ENCODE results near the gene PHOSPHO2. TPM values are rescaled to one million over a fixed set of nuclear protein-coding genes. Genes with fewer than 3 reads are reported as not detected.
"Not testable (repeated sequence)": the region's sequence is repeated elsewhere in the genome, so short reads cannot be mapped to it uniquely, and the experiment has no call there.

The PHOSPHO2 gene
- total and polyA plus RNA-seq, 4 donors, result 1.9 to 12.6 (median 2.8) TPM

DNA sequence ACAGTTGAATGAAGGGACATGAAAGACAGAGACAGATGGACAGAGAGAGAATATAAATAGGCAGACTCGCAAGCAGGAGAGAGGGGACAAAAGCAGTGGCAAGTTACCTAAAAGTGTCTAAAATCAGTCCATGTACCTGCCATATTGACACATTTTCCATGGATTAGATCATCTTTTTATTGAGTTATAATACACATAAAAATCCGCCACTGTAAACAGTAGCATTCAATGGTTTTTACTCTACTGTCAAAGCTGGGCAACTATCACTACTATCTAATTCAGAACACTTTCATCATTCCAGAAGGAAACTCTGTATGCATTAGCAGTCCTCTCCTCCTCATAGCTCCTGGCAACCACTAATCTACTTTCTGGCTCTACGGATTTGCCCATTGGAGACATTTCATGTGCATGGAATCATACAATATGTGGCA, 10.1 kb upstream of the PHOSPHO2 start:
- DNase-seq, result no peak
- TF ChIP-seq, protein P1, sequence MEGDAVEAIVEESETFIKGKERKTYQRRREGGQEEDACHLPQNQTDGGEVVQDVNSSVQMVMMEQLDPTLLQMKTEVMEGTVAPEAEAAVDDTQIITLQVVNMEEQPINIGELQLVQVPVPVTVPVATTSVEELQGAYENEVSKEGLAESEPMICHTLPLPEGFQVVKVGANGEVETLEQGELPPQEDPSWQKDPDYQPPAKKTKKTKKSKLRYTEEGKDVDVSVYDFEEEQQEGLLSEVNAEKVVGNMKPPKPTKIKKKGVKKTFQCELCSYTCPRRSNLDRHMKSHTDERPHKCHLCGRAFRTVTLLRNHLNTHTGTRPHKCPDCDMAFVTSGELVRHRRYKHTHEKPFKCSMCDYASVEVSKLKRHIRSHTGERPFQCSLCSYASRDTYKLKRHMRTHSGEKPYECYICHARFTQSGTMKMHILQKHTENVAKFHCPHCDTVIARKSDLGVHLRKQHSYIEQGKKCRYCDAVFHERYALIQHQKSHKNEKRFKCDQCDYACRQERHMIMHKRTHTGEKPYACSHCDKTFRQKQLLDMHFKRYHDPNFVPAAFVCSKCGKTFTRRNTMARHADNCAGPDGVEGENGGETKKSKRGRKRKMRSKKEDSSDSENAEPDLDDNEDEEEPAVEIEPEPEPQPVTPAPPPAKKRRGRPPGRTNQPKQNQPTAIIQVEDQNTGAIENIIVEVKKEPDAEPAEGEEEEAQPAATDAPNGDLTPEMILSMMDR (IDR thresholded peaks at IDR 0.05; ENCODE audit: control extremely low read depth, extremely low read depth), result no peak
- no peak for ATAC-seq (ENCODE audit: insufficient read depth, low FRiP score)

DNA sequence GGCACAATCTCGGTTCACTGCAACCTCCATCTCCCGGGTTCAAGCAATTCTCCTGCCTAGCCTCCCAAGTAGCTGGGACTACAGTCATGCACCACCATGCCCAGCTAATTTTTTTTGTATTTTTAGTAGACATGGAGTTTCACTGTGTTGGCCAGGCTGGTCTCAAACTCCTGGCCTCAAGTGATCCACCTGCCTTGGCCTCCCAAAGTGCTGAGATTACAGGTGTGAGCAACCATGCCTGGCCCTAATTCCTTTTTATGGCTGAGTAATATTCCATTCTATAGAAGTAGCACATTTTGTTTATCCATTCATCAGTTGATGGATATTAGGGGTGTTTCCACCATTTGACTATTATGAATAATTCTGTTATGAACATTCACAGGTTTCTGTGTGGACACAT, 9.6 kb upstream of the PHOSPHO2 start:
- not testable (repeated sequence) for H3K4me1 ChIP-seq (ENCODE audit: control insufficient read depth in 5 of 5, insufficient read depth in 5 of 5, low read length in 5 of 5); DNase-seq; ATAC-seq (ENCODE audit: insufficient read depth, low FRiP score); H3K36me3 ChIP-seq (ENCODE audit: control insufficient read depth in 4 of 4, insufficient read depth in 4 of 4, low read length in 4 of 4); H3K9ac ChIP-seq (ENCODE audit: insufficient read depth in 1 of 2, low read length in 2 of 2); H3K9me3 ChIP-seq (ENCODE audit: control insufficient read depth in 4 of 4, insufficient read depth in 3 of 4, low read length in 3 of 4); H3K4me3 ChIP-seq; H3K27ac ChIP-seq (ENCODE audit: low read depth in 1 of 2, low read length in 1 of 2); H3K27me3 ChIP-seq (ENCODE audit: control insufficient read depth in 3 of 3, insufficient read depth in 3 of 3, low read length in 2 of 3)
- WGBS, 2 donors, result 92 to 96% methylated on average over 2 of the region's 2 CpGs

More for the DNA sequence above, 10.1 kb upstream of the PHOSPHO2 start:
- no peaks in the 10 kb centered on the region for H3K36me3 ChIP-seq (ENCODE audit: control insufficient read depth in 4 of 4, insufficient read depth in 4 of 4, low read length in 4 of 4)
- H3K9ac ChIP-seq (ENCODE audit: insufficient read depth in 1 of 2, low read length in 2 of 2), result no peak overlapping the region
- no peaks in the 10 kb centered on the region for H3K9me3 ChIP-seq (ENCODE audit: control insufficient read depth in 4 of 4, insufficient read depth in 3 of 4, low read length in 3 of 4)
- H3K27ac ChIP-seq (ENCODE audit: low read depth in 1 of 2, low read length in 1 of 2), result no peak overlapping the region
- 62 to 99% methylated on average over 3 of the region's 3 CpGs for WGBS, 2 donors
- H3K4me3 ChIP-seq, result no peak overlapping the region
- H3K27me3 ChIP-seq (ENCODE audit: control insufficient read depth in 3 of 3, insufficient read depth in 3 of 3, low read length in 2 of 3), result no peaks in the 10 kb centered on the region
- no peaks in the 10 kb centered on the region for H3K4me1 ChIP-seq (ENCODE audit: control insufficient read depth in 5 of 5, insufficient read depth in 5 of 5, low read length in 5 of 5)

DNA sequence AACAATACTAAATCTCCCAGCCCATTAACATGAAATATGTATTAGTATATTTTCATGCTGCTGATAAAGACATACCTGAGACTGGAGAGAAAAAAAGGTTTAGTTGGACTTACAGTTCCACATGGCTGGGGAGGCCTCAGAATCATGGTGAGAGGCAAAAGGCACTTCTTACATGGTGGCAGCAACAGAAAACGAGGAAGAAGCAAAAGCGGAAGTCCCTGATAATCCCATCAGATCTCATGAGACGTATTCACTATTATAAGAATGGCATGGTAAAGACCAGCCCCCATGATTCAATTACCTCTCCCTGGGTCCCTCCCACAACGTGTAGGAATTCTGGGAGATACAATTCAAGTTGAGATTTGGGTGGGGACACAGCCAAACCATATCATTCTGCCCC, 7.4 kb upstream of the PHOSPHO2 start:
- H3K27ac ChIP-seq (ENCODE audit: low read depth in 1 of 2, low read length in 1 of 2); H3K36me3 ChIP-seq (ENCODE audit: control insufficient read depth in 4 of 4, insufficient read depth in 4 of 4, low read length in 4 of 4); H3K4me3 ChIP-seq; H3K27me3 ChIP-seq (ENCODE audit: control insufficient read depth in 3 of 3, insufficient read depth in 3 of 3, low read length in 2 of 3); H3K9me3 ChIP-seq (ENCODE audit: control insufficient read depth in 4 of 4, insufficient read depth in 3 of 4, low read length in 3 of 4); ATAC-seq (ENCODE audit: insufficient read depth, low FRiP score); H3K4me1 ChIP-seq (ENCODE audit: control insufficient read depth in 5 of 5, insufficient read depth in 5 of 5, low read length in 5 of 5); H3K9ac ChIP-seq (ENCODE audit: insufficient read depth in 1 of 2, low read length in 2 of 2); DNase-seq: not testable (repeated sequence)
- 85 to 89% methylated on average over 4 of the region's 4 CpGs for WGBS, 2 donors

DNA sequence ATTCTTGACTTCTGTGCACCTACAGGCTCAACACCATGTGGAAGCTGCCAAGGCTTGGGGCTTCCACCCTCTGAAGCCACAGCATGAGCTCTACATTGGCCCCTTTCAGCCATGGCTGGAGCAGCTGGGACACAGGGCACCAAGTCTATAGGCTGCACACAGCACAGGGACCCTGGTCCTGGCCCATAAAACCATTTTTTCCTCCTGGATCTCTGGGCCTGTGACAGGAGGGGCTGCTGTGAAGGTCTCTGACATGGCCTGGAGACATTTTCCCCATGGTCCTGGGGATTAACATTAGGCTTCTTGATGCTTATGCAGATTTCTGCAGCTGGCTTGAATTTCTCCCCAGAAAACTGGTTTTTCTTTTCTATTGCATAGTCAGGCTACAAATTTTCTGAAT, 6.3 kb upstream of the PHOSPHO2 start:
- H3K4me3 ChIP-seq; H3K36me3 ChIP-seq (ENCODE audit: control insufficient read depth in 4 of 4, insufficient read depth in 4 of 4, low read length in 4 of 4); DNase-seq; ATAC-seq (ENCODE audit: insufficient read depth, low FRiP score); H3K27ac ChIP-seq (ENCODE audit: low read depth in 1 of 2, low read length in 1 of 2); H3K27me3 ChIP-seq (ENCODE audit: control insufficient read depth in 3 of 3, insufficient read depth in 3 of 3, low read length in 2 of 3); H3K4me1 ChIP-seq (ENCODE audit: control insufficient read depth in 5 of 5, insufficient read depth in 5 of 5, low read length in 5 of 5); H3K9me3 ChIP-seq (ENCODE audit: control insufficient read depth in 4 of 4, insufficient read depth in 3 of 4, low read length in 3 of 4); H3K9ac ChIP-seq (ENCODE audit: insufficient read depth in 1 of 2, low read length in 2 of 2): not testable (repeated sequence)

DNA sequence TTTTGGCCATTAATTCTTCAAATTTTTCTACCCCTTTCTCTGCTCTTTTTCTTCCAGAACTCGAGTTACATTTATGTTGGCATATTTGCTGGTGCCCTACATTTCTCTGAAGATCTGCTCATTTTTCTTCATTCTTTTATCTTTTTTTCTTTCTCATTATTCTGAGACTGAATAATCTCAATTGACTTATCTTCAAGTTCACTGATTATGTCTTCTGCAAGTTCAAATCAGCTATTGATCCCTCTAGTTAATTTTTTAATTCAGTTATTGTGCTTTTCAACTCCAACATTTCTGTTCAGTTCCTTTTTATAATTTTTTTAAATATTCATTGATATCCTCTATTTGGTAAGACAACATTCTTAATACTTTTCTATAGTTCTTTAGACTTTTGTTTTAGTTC, 3.3 kb upstream of the PHOSPHO2 start:
- Histone ChIP-seq H3K27ac (ENCODE audit: low read depth in 1 of 2, low read length in 1 of 2) (no peak overlapping the region), H3K9me3 (ENCODE audit: control insufficient read depth in 4 of 4, insufficient read depth in 3 of 4, low read length in 3 of 4) (peaks cover 0 to 3% (median 0%) of the 10 kb centered on the region in 4 donors), H3K27me3 (ENCODE audit: control insufficient read depth in 3 of 3, insufficient read depth in 3 of 3, low read length in 2 of 3) (no peaks in the 10 kb centered on the region), H3K4me1 (ENCODE audit: control insufficient read depth in 5 of 5, insufficient read depth in 5 of 5, low read length in 5 of 5) (peaks cover 0 to 15% (median 4%) of the 10 kb centered on the region in 5 donors), H3K9ac (ENCODE audit: insufficient read depth in 1 of 2, low read length in 2 of 2) (no peak overlapping the region), H3K36me3 (ENCODE audit: control insufficient read depth in 4 of 4, insufficient read depth in 4 of 4, low read length in 4 of 4) (no peaks in the 10 kb centered on the region), H3K4me3 (no peak overlapping the region)
- DNase-seq (no peak), ATAC-seq (ENCODE audit: insufficient read depth, low FRiP score) (no peak)
- TF ChIP-seq, protein P1 (IDR thresholded peaks at IDR 0.05; ENCODE audit: control extremely low read depth, extremely low read depth), result no peak
- 78 to 85% methylated on average over 1 of the region's 1 CpG for whole genome bisulfite sequencing, 2 donors
